Fibroblast of villous mesenchyme (primary cell): ENCODE measurements around the gene PTPRM. TPM values are rescaled to one million over a fixed set of nuclear protein-coding genes. Genes with fewer than 3 reads are reported as not detected.

Experiments used
- DNase-seq: peaks from one replicate; pipeline ENCODE4 v3.0.0-alpha.2; 2010; ENCODE audit warnings: low read depth
- H3K4me3 ChIP-seq: 2 replicates; pipeline ENCODE4 v1.5.1; 2011; ENCODE audit warnings: low read depth, mild to moderate bottlenecking, low read length
- CTCF ChIP-seq: IDR thresholded peaks from 2 replicates; pipeline ENCODE4 v1.5.1; 2012; ENCODE audit warnings: low read depth, mild to moderate bottlenecking, low read length; ENCODE audit not compliant: insufficient read depth
- total RNA-seq: library from RNA; depleted of rRNA; stranded (reverse); fragments of >200 nt; gene quantifications from 2 replicates; pipeline ENCODE4 v1.2.3, GENCODE V29; 2012

The PTPRM gene
- total RNA-seq, 1 donor, result 56.1 TPM

DNA sequence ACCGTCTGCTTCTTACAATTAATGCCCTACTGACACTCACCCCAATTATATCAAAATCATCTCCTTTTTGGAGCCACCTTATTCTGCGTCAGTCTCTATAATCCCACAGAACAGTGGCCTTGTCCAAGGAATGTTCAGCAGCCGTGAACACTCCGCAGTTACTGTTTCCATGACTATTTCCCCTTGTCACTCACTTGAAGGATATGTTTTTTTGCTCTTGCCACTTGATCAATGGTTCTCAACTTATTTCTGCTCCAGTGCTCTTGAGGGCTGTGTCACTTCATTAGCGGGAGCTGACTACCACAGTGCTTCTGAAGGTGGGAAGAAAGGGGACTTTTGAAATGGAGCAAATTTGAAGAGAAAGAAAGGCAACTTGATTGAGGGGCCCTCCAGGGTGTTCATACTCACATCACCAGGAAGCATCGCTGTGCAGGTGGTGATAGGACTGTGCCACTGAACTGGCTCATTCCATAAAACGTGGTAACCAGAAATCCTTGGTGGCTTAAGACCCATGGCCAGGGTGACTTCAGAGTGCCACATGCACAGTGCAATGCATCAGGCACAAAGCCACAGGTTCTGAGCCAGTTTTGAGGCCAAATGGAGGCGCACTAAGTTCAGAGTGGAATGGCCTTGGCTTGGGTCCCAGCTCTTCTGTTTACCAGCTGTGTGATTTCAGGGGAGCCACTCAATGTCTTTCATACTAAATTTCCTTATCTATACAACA lies 721.5 kb downstream of the PTPRM start:
- H3K4me3 ChIP-seq, result no peak overlapping the region
- DNase-seq, result no peak
- TF ChIP-seq CTCF, result no peak

DNA sequence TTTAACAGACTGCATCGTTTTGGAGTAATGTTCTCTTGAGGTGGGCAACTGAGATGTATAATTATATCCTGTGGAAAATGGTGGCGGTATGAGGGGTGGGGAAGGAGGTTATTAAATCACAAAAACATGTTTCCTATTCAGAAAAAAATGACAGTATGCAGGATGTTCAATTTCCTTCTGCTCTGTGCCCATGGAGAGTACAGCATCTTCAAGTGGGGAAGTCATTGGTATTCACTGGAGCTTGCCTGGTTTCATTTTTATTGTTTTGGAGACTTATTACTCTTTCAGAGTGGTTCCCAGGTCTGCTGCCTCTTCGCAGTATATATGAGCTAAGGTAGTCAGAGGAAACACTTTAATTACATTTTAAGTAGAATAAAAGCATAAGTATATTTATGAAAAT lies 723.3 kb downstream of the PTPRM start:
- DNase-seq, result no peak
- no peak overlapping the region for H3K4me3 ChIP-seq
- no peak for TF ChIP-seq CTCF

DNA sequence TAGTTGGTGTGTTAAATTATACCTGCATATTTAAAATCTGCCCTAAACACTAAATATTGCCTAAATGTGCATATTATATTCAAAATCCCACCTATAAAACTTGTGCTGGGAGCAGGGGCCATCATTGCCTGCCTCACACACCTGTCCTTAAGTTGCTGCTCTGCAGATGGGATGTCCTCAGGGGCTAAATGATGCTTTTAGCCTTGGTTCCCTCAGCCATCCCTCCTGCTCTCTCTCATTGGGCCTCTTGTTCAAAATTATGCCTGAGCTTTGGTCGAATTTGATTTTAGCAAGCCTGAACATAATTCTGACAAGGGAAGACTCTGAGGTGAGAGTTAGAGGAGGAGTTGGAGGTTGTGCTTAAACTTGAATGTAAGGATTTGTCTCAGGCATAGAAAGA lies 723.8 kb downstream of the PTPRM start:
- no peak for DNase-seq
- TF ChIP-seq CTCF, result no peak
- H3K4me3 ChIP-seq, result no peak overlapping the region

GRCh38 chr18:8293184-8293583 lies 726.1 kb downstream of the PTPRM start:
- no peak for DNase-seq
- no peak overlapping the region for H3K4me3 ChIP-seq
- no peak for TF ChIP-seq CTCF

DNA sequence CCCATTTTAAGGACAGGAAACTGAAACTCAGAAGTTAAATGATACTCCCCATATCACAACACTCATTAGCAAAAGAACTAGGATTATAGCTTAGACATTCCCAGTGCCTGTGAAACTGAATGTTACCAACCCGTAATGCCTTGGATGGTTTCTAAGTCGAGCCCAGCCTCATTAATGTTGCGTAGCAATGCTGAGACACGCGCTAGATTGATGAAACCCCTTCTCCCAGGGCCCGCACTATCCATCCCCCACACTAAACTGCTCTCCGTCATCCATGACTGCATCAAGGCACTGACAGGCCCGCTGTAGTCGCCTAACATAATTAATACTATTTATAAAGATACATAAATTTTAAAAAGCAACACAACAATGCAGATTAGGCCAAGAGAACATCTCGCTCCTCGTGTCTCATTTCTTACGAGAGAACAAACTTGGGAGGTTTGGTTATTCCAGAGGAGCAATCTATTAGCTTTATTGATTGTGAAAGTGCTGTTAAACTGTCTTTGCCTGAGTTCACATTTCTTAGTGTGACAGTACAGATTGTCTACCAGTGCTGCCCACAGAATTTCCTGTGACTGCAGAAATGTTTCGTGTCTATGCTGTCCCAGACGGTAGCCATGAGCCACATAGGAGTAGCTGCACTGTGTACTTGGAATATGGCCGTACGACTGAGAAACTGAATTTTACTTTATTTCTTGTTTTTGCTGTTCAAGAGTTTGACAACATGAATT lies 729.9 kb downstream of the PTPRM start:
- H3K4me3 ChIP-seq, result no peak overlapping the region
- TF ChIP-seq CTCF, result no peak
- DNase-seq, result no peak

DNA sequence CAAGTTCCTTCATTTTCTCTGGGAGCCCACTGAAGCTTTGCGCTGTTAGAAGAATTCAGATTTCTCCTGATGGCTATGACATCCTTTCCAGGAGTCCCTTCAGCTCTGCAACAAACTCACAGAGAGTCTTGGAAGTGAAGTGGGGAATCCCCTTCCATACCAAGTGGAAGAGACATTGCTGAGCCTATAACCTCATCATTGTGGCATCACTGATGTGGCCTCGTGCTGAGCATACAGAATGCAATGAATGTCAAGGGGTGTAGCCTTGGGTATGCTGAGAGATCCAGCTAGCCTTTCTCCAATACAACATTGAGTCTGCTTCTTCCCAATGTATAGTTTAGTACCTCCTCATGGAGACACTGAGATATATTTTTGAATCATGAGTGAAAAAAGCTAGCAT lies 731.1 kb downstream of the PTPRM start:
- H3K4me3 ChIP-seq, result no peak overlapping the region
- no peak for DNase-seq
- TF ChIP-seq CTCF, result no peak
